ENCODE data around the gene GNE. TPM values are rescaled to one million over a fixed set of nuclear protein-coding genes. Genes with fewer than 3 reads are reported as not detected.

Gene GNE
- total and polyA plus RNA-seq, 8 donors: 4.4 to 12.7 (median 7.0) TPM

- H3K27me3 ChIP-seq: no peaks in the 10 kb centered on the region
- DNase-seq (no peak), ATAC-seq (no peak), FAIRE-seq (no peak)
- intact Hi-C loops (cut with DNase I): no loop called here
- TF ChIP-seq CTCF (IDR thresholded peaks at IDR 0.05): no peak
- H3K36me3 ChIP-seq: no peaks in the 10 kb centered on the region
- 0 to 1% methylated on average over 7 of the region's 7 CpGs for WGBS, 2 donors
- peaks cover 14 to 34% (median 20%) of the 10 kb centered on the region in 3 donors for H3K4me1 ChIP-seq
- peak overlapping the region; percentile 64 to 95 (median 83) for H3K4me3 ChIP-seq
- H3K9me3 ChIP-seq: no peaks in the 10 kb centered on the region
- H3K27ac ChIP-seq: peak overlapping the region in 2 of 4 donors; percentile 85 to 92
Measured at GRCh38 chr9:36191686-36192085, 66.6 kb downstream of the GNE start.

GRCh38 chr9:36191290-36191645, 67.0 kb downstream of the GNE start:
- intact Hi-C loops (cut with DNase I): no loop called here
- Histone ChIP-seq H3K9me3 (no peaks in the 10 kb centered on the region), H3K4me1 (peaks cover 14 to 34% (median 20%) of the 10 kb centered on the region in 3 donors), H3K27me3 (no peaks in the 10 kb centered on the region), H3K4me3 (peak overlapping the region; percentile 64 to 95 (median 83)), H3K27ac (peak overlapping the region; percentile 79 to 93 (median 88)), H3K36me3 (no peaks in the 10 kb centered on the region)
- DNase-seq (no peak), ATAC-seq (peak; percentile 14 to 39 (median 26)), FAIRE-seq (no peak)
- TF ChIP-seq CTCF (IDR thresholded peaks at IDR 0.05): no peak
- WGBS, 2 donors: 0% methylated on average over 18 of the region's 18 CpGs

- peak; percentile 88 to 98 (median 96) for DNase-seq
- Histone ChIP-seq H3K4me3 (peak within 1 kb of the TSS; percentile 64 to 95 (median 83)), H3K27ac (peak within 1 kb of the TSS; percentile 79 to 93 (median 88)), H3K9me3 (no peaks in the 10 kb centered on the region), H3K36me3 (no peaks in the 10 kb centered on the region), H3K27me3 (no peaks in the 10 kb centered on the region), H3K4me1 (peaks cover 14 to 34% (median 20%) of the 10 kb centered on the region in 3 donors)
- FAIRE-seq: peak; percentile 45
- WGBS, 2 donors: 0% methylated on average over 68 of the region's 68 CpGs
- intact Hi-C loops (cut with DNase I): no loop called here
- TF ChIP-seq CTCF (IDR thresholded peaks at IDR 0.05): peak in 1 of 4 donors; percentile 35
- ATAC-seq: peak; percentile 97 to 99 (median 98)
Measured at GRCh38 chr9:36190388-36191289, 67.6 kb downstream of the GNE start, which contains the start of gene CLTA. Gene CLTA, plus strand, starts transcription at chr9:36190921. Its CDS starts 136 bp downstream, at chr9:36191057.

- Histone ChIP-seq H3K4me3 (peak overlapping the region; percentile 64 to 95 (median 83)), H3K27me3 (no peaks in the 10 kb centered on the region), H3K36me3 (no peaks in the 10 kb centered on the region), H3K9me3 (no peaks in the 10 kb centered on the region), H3K4me1 (peaks cover 14 to 34% (median 20%) of the 10 kb centered on the region in 3 donors), H3K27ac (peak overlapping the region; percentile 79 to 93 (median 88))
- no peak for TF ChIP-seq CTCF (IDR thresholded peaks at IDR 0.05)
- WGBS, 2 donors: 4% methylated on average over 9 of the region's 9 CpGs
- FAIRE-seq (no peak), DNase-seq (no peak), ATAC-seq (peak in 2 of 4 donors; percentile 12 to 17)
- intact Hi-C loops (cut with DNase I): no loop called here
Measured at GRCh38 chr9:36189976-36190375, 68.3 kb downstream of the GNE start.

All from pancreas (tissue), 10 donors.